OCI-LY7 (cell line): ENCODE measurements around the gene TAS1R1.

Experiments
- CTCF ChIP-seq: fragments of 200-600 bp; sonication (generic); conservative IDR thresholded peaks from 2 replicates; pipeline ENCODE4 v1.5.1; 2014; ENCODE audit warnings: mild to moderate bottlenecking, antibody characterized with exemption, low read length, moderate library complexity, mixed read lengths
- EZH2phosphoT487 ChIP-seq: fragments of 200-600 bp; sonication (generic); IDR thresholded peaks from 2 replicates; pipeline ENCODE4 v1.6.1; 2018; ENCODE audit warnings: low read depth, borderline replicate concordance, mild to moderate bottlenecking, mixed run types, antibody characterized with exemption, low read length, moderate library complexity, mixed read lengths

- TF ChIP-seq CTCF = no peak
- TF ChIP-seq EZH2phosphoT487 = no peak
Measured at GRCh38 chr1:6526316-6526715, 28.8 kb upstream of the TAS1R1 start.
